Measurements from ENCODE around the gene BCL2L1.
"Not testable (repeated sequence)": the region's sequence is repeated elsewhere in the genome, so short reads cannot be mapped to it uniquely, and the experiment has no call there.

BCL2L1 gene

DNA sequence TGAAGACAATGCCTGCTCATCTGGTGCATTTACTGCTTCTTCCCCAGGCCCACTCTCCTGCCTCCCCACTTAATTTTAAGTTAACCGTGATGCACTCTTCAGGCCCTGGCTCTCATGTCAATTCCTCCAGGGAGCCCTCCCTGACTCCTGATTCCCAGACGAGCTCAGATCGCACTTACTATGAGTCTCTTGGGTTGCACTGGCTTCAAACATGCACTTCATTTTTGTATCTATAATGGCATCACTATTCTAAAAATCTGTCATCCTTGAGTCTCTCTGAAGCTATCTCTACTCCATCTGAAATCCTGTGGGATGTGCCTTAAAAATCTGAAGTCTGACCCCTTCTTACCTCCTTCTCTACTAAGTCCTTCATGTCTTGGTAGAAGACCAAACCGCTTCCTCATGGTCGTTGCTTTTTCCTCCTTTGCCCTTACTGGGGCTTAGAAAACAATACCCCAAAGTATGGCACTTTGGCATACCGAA lies 60.3 kb downstream of the BCL2L1 start:
- H3K27me3 Mint-ChIP-seq (ENCODE audit: low read depth) = no peaks in the 10 kb centered on the region
- TF ChIP-seq, protein P1, sequence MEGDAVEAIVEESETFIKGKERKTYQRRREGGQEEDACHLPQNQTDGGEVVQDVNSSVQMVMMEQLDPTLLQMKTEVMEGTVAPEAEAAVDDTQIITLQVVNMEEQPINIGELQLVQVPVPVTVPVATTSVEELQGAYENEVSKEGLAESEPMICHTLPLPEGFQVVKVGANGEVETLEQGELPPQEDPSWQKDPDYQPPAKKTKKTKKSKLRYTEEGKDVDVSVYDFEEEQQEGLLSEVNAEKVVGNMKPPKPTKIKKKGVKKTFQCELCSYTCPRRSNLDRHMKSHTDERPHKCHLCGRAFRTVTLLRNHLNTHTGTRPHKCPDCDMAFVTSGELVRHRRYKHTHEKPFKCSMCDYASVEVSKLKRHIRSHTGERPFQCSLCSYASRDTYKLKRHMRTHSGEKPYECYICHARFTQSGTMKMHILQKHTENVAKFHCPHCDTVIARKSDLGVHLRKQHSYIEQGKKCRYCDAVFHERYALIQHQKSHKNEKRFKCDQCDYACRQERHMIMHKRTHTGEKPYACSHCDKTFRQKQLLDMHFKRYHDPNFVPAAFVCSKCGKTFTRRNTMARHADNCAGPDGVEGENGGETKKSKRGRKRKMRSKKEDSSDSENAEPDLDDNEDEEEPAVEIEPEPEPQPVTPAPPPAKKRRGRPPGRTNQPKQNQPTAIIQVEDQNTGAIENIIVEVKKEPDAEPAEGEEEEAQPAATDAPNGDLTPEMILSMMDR (IDR thresholded peaks at IDR 0.05; ENCODE audit: unreplicated experiment in 3 of 3) = no peak
- H3K4me1 Mint-ChIP-seq = peaks cover 19% of the 10 kb centered on the region
- H3K9me3 Mint-ChIP-seq = no peaks in the 10 kb centered on the region
- H3K36me3 Mint-ChIP-seq (ENCODE audit: low read depth) = peaks cover 8% of the 10 kb centered on the region
- H3K27ac Mint-ChIP-seq = peak overlapping the region; percentile 14 to 72 (median 49)
- peak overlapping the region; percentile 64 to 80 (median 76) for H3K4me3 Mint-ChIP-seq

DNA sequence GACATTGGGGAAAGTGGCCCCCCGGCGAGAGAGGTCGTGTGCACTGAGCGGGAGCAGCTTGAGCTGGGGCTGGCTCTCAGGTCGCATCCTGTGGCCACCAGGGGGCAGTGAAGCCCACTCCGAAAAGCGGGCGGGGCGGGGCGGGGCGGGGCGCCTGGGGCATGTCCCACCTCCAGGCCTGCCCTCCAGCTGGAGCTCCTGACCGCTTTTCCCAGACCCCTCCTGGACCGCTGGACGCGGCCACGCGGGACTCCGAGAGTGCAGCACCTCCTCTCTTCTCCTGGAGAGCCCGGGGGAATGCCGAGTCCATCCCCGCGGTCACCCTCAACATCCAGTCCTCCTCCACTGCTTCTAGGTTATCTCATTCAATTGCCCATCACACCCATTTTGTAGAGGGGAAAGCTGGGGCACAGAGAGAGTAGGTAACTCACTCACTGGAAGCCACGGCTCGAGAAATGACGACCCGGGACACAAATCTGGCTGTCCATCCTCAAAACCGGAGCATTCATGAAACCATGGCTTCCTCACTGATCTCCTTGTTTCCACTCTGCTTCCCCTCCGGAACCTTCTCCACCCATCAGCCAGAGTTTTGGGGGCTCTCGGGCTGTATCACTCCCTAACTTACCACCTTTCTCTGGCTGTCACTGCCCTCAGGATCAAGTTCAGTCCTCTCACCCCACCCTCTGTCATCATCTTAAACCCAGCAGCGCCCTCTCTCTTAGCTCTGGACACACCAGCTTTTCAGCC lies 60.9 kb downstream of the BCL2L1 start:
- Mint-ChIP-seq H3K27me3 (ENCODE audit: low read depth) (no peaks in the 10 kb centered on the region), H3K36me3 (ENCODE audit: low read depth) (peaks cover 8% of the 10 kb centered on the region), H3K4me3 (peak overlapping the region; percentile 70 to 80 (median 76)), H3K27ac (peak overlapping the region; percentile 26 to 72 (median 70)), H3K4me1 (peaks cover 19% of the 10 kb centered on the region), H3K9me3 (no peaks in the 10 kb centered on the region)
- TF ChIP-seq, protein P1 (IDR thresholded peaks at IDR 0.05; ENCODE audit: unreplicated experiment in 3 of 3) = peak; percentile 83 to 92 (median 92)

DNA sequence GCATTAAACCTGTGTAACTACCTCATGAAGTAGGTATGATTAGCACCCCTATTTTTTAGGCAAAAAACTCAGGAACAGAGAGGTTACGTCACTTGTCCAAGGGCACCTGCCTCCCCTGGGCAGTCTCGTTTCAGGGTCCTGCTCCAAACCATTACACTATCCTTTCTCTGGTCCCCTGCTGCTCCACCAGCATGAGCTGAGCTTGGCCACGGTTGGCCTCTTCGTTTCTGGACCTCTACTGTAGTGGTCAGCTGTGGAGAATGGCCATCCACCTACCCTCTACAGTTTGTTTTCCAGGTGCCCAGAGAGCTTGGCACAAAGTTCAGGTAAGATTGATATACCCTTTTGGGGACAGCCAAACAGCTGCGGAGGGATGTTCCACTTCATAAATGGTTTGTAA lies 68.1 kb downstream of the BCL2L1 start:
- peaks cover 5% of the 10 kb centered on the region for H3K4me1 Mint-ChIP-seq
- TF ChIP-seq, protein P1 (IDR thresholded peaks at IDR 0.05; ENCODE audit: unreplicated experiment in 3 of 3) = no peak
- H3K9me3 Mint-ChIP-seq = no peaks in the 10 kb centered on the region
- no peaks in the 10 kb centered on the region for H3K27me3 Mint-ChIP-seq (ENCODE audit: low read depth)
- H3K36me3 Mint-ChIP-seq (ENCODE audit: low read depth) = no peaks in the 10 kb centered on the region
- H3K4me3 Mint-ChIP-seq = no peak overlapping the region
- H3K27ac Mint-ChIP-seq = no peak overlapping the region

DNA sequence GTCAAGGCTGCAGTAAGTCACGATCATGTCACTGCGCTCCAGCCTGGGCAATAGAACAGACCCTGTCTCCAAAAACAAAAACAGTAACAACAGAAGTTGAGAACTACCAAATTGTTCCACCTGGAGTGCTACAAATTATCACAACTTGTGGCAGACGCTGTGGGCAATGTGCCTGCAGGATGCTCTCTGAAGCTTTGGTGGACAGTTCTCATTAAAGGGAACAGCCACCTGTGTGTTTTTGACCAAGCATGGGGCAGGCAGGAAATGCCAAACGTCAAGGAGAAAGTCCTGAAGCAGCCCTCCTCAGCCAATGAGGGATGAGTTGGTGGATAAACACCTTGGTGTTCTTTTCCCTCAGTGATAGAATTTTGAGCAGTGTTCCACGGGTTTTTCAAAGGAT lies 69.1 kb downstream of the BCL2L1 start:
- Mint-ChIP-seq H3K4me3 (no peak overlapping the region), H3K36me3 (ENCODE audit: low read depth) (no peaks in the 10 kb centered on the region), H3K4me1 (peaks cover 5% of the 10 kb centered on the region), H3K27me3 (ENCODE audit: low read depth) (no peaks in the 10 kb centered on the region), H3K27ac (no peak overlapping the region), H3K9me3 (no peaks in the 10 kb centered on the region)
- TF ChIP-seq, protein P1 (IDR thresholded peaks at IDR 0.05; ENCODE audit: unreplicated experiment in 3 of 3) = no peak

DNA sequence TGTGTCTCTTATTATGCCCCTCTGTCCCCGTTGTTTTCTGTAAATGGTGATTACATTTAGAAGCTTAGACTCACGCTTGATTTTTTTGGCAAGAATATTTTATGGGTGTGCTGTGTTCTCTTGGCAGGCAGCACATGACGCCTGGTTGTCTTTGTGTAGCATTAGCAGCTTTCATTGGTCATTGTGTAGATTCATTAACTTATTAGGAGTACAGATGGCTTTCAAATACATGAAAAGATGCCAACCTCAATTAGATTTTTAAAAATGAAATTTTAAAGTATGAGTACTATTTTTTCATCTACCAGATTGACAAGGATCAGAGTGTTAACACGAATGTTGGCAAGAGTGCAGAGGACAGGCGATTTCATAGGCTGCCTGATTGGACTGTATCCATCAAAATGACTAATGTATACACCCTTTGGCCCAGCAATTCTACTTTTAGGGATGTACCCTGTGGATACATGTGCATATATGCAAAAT lies 69.7 kb downstream of the BCL2L1 start:
- no peaks in the 10 kb centered on the region for H3K9me3 Mint-ChIP-seq
- TF ChIP-seq, protein P1 (IDR thresholded peaks at IDR 0.05; ENCODE audit: unreplicated experiment in 3 of 3) = no peak
- H3K36me3 Mint-ChIP-seq (ENCODE audit: low read depth) = no peaks in the 10 kb centered on the region
- H3K27ac Mint-ChIP-seq = peak overlapping the region in 1 of 3 experiments; percentile 23
- no peaks in the 10 kb centered on the region for H3K27me3 Mint-ChIP-seq (ENCODE audit: low read depth)
- H3K4me3 Mint-ChIP-seq = no peak overlapping the region
- peaks cover 5% of the 10 kb centered on the region for H3K4me1 Mint-ChIP-seq

DNA sequence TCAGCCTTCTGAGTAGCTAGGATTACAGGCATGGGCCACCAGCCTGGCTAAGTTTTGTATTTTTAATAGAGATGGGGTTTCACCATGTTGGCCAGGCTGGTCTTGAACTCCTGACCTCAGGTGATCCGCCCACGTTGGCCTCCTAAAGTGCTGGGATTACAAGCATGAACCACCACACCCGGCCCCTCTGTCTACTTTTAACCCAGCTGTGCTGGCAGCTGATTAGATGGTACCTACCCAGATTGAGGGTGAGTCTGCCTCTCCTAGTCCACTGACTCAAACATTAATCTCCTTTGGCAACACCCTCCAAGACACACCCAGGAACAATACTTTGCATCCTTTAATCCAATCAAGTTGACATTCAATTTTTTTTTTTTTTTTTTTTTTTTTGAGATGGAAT lies 74.6 kb downstream of the BCL2L1 start:
- H3K27ac Mint-ChIP-seq; H3K4me3 Mint-ChIP-seq; H3K27me3 Mint-ChIP-seq (ENCODE audit: low read depth); H3K4me1 Mint-ChIP-seq; H3K9me3 Mint-ChIP-seq; H3K36me3 Mint-ChIP-seq (ENCODE audit: low read depth): not testable (repeated sequence)

All from nephron (organoid).